B cell (primary cell): ENCODE results near the gene MBNL1. TPM values are rescaled to one million over a fixed set of nuclear protein-coding genes. Genes with fewer than 3 reads are reported as not detected.
"Not testable (repeated sequence)": the region's sequence is repeated elsewhere in the genome, so short reads cannot be mapped to it uniquely, and the experiment has no call there.

Experiments
- ATAC-seq: fragments of 200-7000 bp; cut with Tn5 transposase; one replicate; pipeline ENCODE4 v1.10.0; 2021; ENCODE audit warnings: low read depth, mild to moderate bottlenecking, moderate number of reproducible peaks, moderate library complexity
- CTCF ChIA-PET: fragments of 350-600 bp; sonication (Branson Sonifier 250); formaldehyde crosslinking; loops from one replicate; lab custom pipeline; 2021; ENCODE audit warnings: antibody characterized with exemption, inconsistent platforms; lab: Charles Lee
- POLR2A ChIA-PET: fragments of 350-600 bp; sonication (Branson Sonifier 250); formaldehyde crosslinking; loops from one replicate; lab custom pipeline; 2021; ENCODE audit warnings: antibody characterized with exemption; lab: Charles Lee
- DNase-seq: peaks from one replicate; pipeline ENCODE4 v3.0.0; 2013
- H2AFZ ChIP-seq: 2 replicates; pipeline ENCODE4 v1.6.1; 2012; ENCODE audit warnings: mild to moderate bottlenecking, low read depth, low read length; ENCODE audit not compliant: insufficient read depth, poor library complexity, severe bottlenecking
- H3K27ac ChIP-seq, 2 donors: 1 replicate in 1 of 2; 2 replicates in 1 of 2; pipeline ENCODE4 v1.5.1; 2012 to 2013; ENCODE audit warnings: low read length in 2 of 2, mild to moderate bottlenecking in 2 of 2, moderate library complexity in 1 of 2
- H3K27me3 ChIP-seq, 4 experiments: fragments of 200-600 bp in 1 of 4; sonication (generic) in 1 of 4; replicated peaks in 1 of 4; 1 replicate in 2 of 4; 2 replicates in 2 of 4; pipeline versions ENCODE4 v1.6.1 to v1.7.0; 2013 to 2016; ENCODE audit warnings: low read length in 3 of 4, mild to moderate bottlenecking in 2 of 4, mixed read lengths in 1 of 4, moderate library complexity in 1 of 4; ENCODE audit not compliant: insufficient read depth in 4 of 4, control insufficient read depth in 3 of 4; ENCODE audit errors: control extremely low read depth in 1 of 4
- H3K36me3 ChIP-seq, 2 experiments: replicated peaks in 1 of 2; 1 replicate in 1 of 2; 2 replicates in 1 of 2; pipeline versions ENCODE4 v1.6.1 to v1.7.1; 2013; ENCODE audit warnings: low read length in 1 of 2; ENCODE audit not compliant: insufficient read depth in 2 of 2, control insufficient read depth in 1 of 2; ENCODE audit errors: control extremely low read depth in 1 of 2, extremely low read depth in 1 of 2
- H3K4me1 ChIP-seq, 2 donors: fragments of 200-600 bp in 1 of 2; sonication (generic) in 1 of 2; 1 replicate in 1 of 2; 2 replicates in 1 of 2; pipeline versions ENCODE4 v1.5.1 to v1.6.1; 2013 to 2017; ENCODE audit warnings: low read length in 2 of 2; ENCODE audit not compliant: control insufficient read depth in 2 of 2, insufficient read depth in 2 of 2
- H3K4me2 ChIP-seq: replicated peaks from 2 replicates; pipeline ENCODE3; 2012; ENCODE audit warnings: mild to moderate bottlenecking, low read depth, low read length; ENCODE audit not compliant: poor library complexity, severe bottlenecking
- H3K4me3 ChIP-seq, 5 experiments: fragments of 200-600 bp in 1 of 5; sonication (generic) in 1 of 5; 1 replicate in 3 of 5; 2 replicates in 2 of 5; pipeline versions ENCODE4 v1.5.1 to v1.7.0; 2011 to 2016; ENCODE audit warnings: low read length in 4 of 5, mild to moderate bottlenecking in 4 of 5, low read depth in 2 of 5, control low read depth in 1 of 5, moderate library complexity in 1 of 5; ENCODE audit not compliant: insufficient read depth in 1 of 5; ENCODE audit errors: control extremely low read depth in 1 of 5, extremely low read depth in 1 of 5
- H3K79me2 ChIP-seq: fragments of 200-600 bp; sonication (generic); one replicate; pipeline ENCODE4 v1.6.0; 2016; ENCODE audit warnings: low read length; ENCODE audit not compliant: control insufficient read depth, insufficient read depth
- H3K9ac ChIP-seq: fragments of 200-600 bp; sonication (generic); 2 replicates; pipeline ENCODE4 v1.6.1; 2017; ENCODE audit warnings: mild to moderate bottlenecking, low read length, moderate library complexity
- H3K9me3 ChIP-seq, 3 donors: one replicate each; pipeline versions ENCODE4 v1.6.1 to v1.7.1; 2013; ENCODE audit warnings: low read length in 2 of 3; ENCODE audit not compliant: control insufficient read depth in 2 of 3, insufficient read depth in 1 of 3; ENCODE audit errors: control extremely low read depth in 1 of 3
- H4K20me1 ChIP-seq: 2 replicates; pipeline ENCODE4 v1.6.0; 2012; ENCODE audit warnings: mild to moderate bottlenecking, low read length; ENCODE audit not compliant: insufficient read depth, control insufficient read depth, poor library complexity, severe bottlenecking
- H3K27ac Mint-ChIP-seq: one replicate; pipeline ENCODE4 v1.8.0; 2021; ENCODE audit warnings: mixed read lengths
- H3K27me3 Mint-ChIP-seq: one replicate; pipeline ENCODE4 v1.8.0; 2021; ENCODE audit warnings: mixed read lengths
- H3K4me1 Mint-ChIP-seq: one replicate; pipeline ENCODE4 v1.8.0; 2021; ENCODE audit warnings: mixed read lengths
- H3K4me3 Mint-ChIP-seq: one replicate; pipeline ENCODE4 v1.8.0; 2021; ENCODE audit warnings: mixed read lengths
- H3K9me3 Mint-ChIP-seq: one replicate; pipeline ENCODE4 v1.8.0; 2022; ENCODE audit warnings: mixed read lengths; ENCODE audit not compliant: insufficient read depth
- EZH2 ChIP-seq: IDR thresholded peaks from 2 replicates; pipeline ENCODE4 v1.6.1; 2012; ENCODE audit warnings: borderline replicate concordance, low read depth, mild to moderate bottlenecking, moderate library complexity, low read length; ENCODE audit not compliant: insufficient read depth, poor library complexity, severe bottlenecking
- WGBS: methylation state at CpG from one replicate; pipeline ENCODE4 v1.1.5; 2013; ENCODE audit warnings: missing lambda C conversion rate; ENCODE audit not compliant: insufficient coverage; 5-methylcytosine and 5-hydroxymethylcytosine counted together
- intact Hi-C: fragments of 100-400 bp; cut with micrococcal nuclease; formaldehyde crosslinking; loops from one replicate; pipeline ENCODE4 v1.10.0; 2022
- polyA plus RNA-seq: library from polyadenylated mRNA; depleted of rRNA; stranded (reverse); fragments of >200 nt; gene quantifications from 2 replicates; pipeline ENCODE4 v1.2.3, GENCODE V29; 2012
- total RNA-seq, 2 donors: library from RNA; stranded (reverse); fragments of 120-200 nt in 1 of 2; gene quantifications; 1 replicate in 1 of 2; 2 replicates in 1 of 2; pipeline versions ENCODE4 v1.2.3 to v1.2.4, GENCODE V29; 2013 to 2022
- TF ChIP-seq, protein P1 (sequence below): fragments of 200-600 bp; IDR thresholded peaks from one replicate; pipeline ENCODE4 v1.8.0; 2022; ENCODE audit warnings: antibody characterized with exemption, mild to moderate bottlenecking

The MBNL1 gene
- total and polyA plus RNA-seq, 2 donors (not counting 1 experiment from before 2014, with no cell fraction given) = 195 to 505 TPM

DNA sequence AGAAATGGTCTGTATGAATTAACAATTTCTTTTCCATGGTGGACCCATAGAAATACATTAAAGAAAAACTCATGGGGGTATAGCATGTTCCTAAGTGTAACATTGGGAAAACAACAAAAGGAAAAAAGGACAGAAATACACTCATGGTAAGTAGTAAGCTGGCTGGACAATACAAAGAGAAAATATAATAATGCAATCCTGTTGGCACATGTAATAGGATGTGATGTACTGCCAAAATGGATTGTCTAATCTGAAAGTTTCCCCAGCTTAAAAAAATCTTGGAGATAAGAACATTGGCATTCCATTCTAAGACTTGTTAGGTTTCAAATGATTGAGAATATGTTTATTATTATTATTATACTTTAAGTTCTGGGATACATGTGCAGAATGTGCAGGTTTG lies 128.1 kb downstream of the MBNL1 start:
- no peaks in the 10 kb centered on the region for H3K9me3 Mint-ChIP-seq
- Histone ChIP-seq H3K4me1 (peaks cover 4 to 26% of the 10 kb centered on the region in 2 donors), H3K4me2 (no peak overlapping the region), H3K27me3 (no peaks in the 10 kb centered on the region), H3K36me3 (peaks cover 7 to 38% of the 10 kb centered on the region in 2 experiments), H3K4me3 (no peak overlapping the region), H3K27ac (no peak overlapping the region), H4K20me1 (peaks cover 34% of the 10 kb centered on the region), H2AFZ (no peak overlapping the region), H3K9ac (no peak overlapping the region), H3K9me3 (peaks cover 0 to 3% (median 0%) of the 10 kb centered on the region in 3 donors), H3K79me2 (peaks cover 98% of the 10 kb centered on the region)
- intact Hi-C loops = no loop called here
- ATAC-seq = no peak
- ChIA-PET POLR2A (no interaction called here), CTCF (no interaction called here)
- no peak for TF ChIP-seq EZH2
- TF ChIP-seq, protein P1, sequence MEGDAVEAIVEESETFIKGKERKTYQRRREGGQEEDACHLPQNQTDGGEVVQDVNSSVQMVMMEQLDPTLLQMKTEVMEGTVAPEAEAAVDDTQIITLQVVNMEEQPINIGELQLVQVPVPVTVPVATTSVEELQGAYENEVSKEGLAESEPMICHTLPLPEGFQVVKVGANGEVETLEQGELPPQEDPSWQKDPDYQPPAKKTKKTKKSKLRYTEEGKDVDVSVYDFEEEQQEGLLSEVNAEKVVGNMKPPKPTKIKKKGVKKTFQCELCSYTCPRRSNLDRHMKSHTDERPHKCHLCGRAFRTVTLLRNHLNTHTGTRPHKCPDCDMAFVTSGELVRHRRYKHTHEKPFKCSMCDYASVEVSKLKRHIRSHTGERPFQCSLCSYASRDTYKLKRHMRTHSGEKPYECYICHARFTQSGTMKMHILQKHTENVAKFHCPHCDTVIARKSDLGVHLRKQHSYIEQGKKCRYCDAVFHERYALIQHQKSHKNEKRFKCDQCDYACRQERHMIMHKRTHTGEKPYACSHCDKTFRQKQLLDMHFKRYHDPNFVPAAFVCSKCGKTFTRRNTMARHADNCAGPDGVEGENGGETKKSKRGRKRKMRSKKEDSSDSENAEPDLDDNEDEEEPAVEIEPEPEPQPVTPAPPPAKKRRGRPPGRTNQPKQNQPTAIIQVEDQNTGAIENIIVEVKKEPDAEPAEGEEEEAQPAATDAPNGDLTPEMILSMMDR = no peak
- H3K4me1 Mint-ChIP-seq = peaks cover 50% of the 10 kb centered on the region
- no peaks in the 10 kb centered on the region for H3K27me3 Mint-ChIP-seq
- DNase-seq = no peak
- no peak overlapping the region for H3K27ac Mint-ChIP-seq
- H3K4me3 Mint-ChIP-seq = no peak overlapping the region

DNA sequence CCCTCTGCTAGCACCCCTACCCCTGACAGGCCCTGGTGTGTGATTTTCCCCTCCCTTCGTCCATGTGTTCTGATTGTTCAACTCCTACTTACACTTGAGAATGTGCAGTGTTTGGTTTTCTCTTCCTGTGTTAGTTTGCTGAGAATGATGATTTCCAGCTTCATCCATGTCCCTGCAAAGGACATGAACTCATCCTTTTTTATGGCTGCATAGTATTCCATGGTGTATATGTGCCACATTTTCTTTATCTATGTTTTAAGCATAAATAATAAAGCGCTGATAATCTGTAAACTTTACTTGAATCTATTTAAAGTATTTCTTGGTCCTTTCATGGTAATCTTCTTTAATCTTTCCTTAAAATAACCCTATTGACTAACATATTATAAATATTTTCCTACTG lies 128.6 kb downstream of the MBNL1 start:
- H3K9ac ChIP-seq, intact Hi-C loops, H3K4me2 ChIP-seq, ATAC-seq, POLR2A ChIA-PET, H3K27me3 ChIP-seq, H3K9me3 Mint-ChIP-seq, H3K4me3 ChIP-seq, H3K9me3 ChIP-seq, DNase-seq, H3K27me3 Mint-ChIP-seq, CTCF ChIA-PET, H3K4me3 Mint-ChIP-seq, H2AFZ ChIP-seq: not testable (repeated sequence)
- Mint-ChIP-seq H3K27ac (peak overlapping the region; percentile 50), H3K4me1 (peaks cover 54% of the 10 kb centered on the region)
- Histone ChIP-seq H3K4me1 (peaks cover 7 to 31% of the 10 kb centered on the region in 2 donors), H4K20me1 (peaks cover 37% of the 10 kb centered on the region), H3K79me2 (peaks cover 98% of the 10 kb centered on the region), H3K36me3 (peaks cover 7 to 35% of the 10 kb centered on the region in 2 experiments), H3K27ac (peak overlapping the region in 1 of 2 donors; percentile 41)
- WGBS = no CpG with 5 or more reads among the region's 2 CpGs
